GM15510 (cell line): Measurements from ENCODE around the gene DUSP15.

Experiments used
- POLR2A ChIP-seq: IDR thresholded peaks from 3 replicates; pipeline ENCODE4 v1.6.1; 2011; ENCODE audit warnings: borderline replicate concordance; ENCODE audit not compliant: insufficient read length; ENCODE audit errors: extremely low read depth

Gene DUSP15

GRCh38 chr20:31870726-31871617, 645 bp upstream of the DUSP15 start:
- no peak for TF ChIP-seq POLR2A

GRCh38 chr20:31869673-31869941, 720 bp downstream of the DUSP15 start:
- TF ChIP-seq POLR2A = no peak

GRCh38 chr20:31868853-31869672, 1.3 kb downstream of the DUSP15 start:
- TF ChIP-seq POLR2A = no peak

- no peak for TF ChIP-seq POLR2A
Observed at GRCh38 chr20:31866221-31866620, 4.1 kb downstream of the DUSP15 start.

- TF ChIP-seq POLR2A = no peak
Observed at GRCh38 chr20:31864521-31865400, 5.6 kb downstream of the DUSP15 start.

GRCh38 chr20:31863296-31864085, 6.8 kb downstream of the DUSP15 start:
- TF ChIP-seq POLR2A = no peak

- no peak for TF ChIP-seq POLR2A
Observed at GRCh38 chr20:31862506-31862905, 7.8 kb downstream of the DUSP15 start.

GRCh38 chr20:31862157-31862470, 8.2 kb downstream of the DUSP15 start:
- TF ChIP-seq POLR2A = no peak

- TF ChIP-seq POLR2A = peak; percentile 20
Observed at GRCh38 chr20:31861385-31862156, 8.8 kb downstream of the DUSP15 start.

GRCh38 chr20:31861135-31861384, 9.3 kb downstream of the DUSP15 start:
- TF ChIP-seq POLR2A = no peak

- TF ChIP-seq POLR2A = no peak
Observed at GRCh38 chr20:31860390-31861134, 9.8 kb downstream of the DUSP15 start.

- TF ChIP-seq POLR2A = no peak
Observed at GRCh38 chr20:31859998-31860380, 10.3 kb downstream of the DUSP15 start.
